T-helper 2 cell (primary cell): ENCODE measurements around the gene PRB3.

ENCODE experiments used
- DNase-seq, 5 experiments: peaks; one replicate each; pipeline versions ENCODE4 v3.0.0 to v3.0.0-alpha.2; 2012 to 2022
- total RNA-seq, 2 donors: gene quantifications; one replicate each; lab custom pipeline; 2026; lab: John Stamatoyannopoulos, UW

PRB3 gene
- total RNA-seq: 0 to 0.20 reads per million in 2 donors

GRCh38 chr12:11269607-11270006 is at the start of gene PRB3:
PRB3 (minus strand) TSS chr12:11269707; CDS start chr12:11269669, 38 bp downstream.
- no peak for DNase-seq

GRCh38 chr12:11310336-11310735 is 40.8 kb upstream of the PRB3 start, which contains the start of gene PRB4:
PRB4 (minus strand) TSS chr12:11310436; CDS start chr12:11310398, 38 bp downstream.
- DNase-seq: no peak

GRCh38 chr12:11307143-11307542 is 37.6 kb upstream of the PRB3 start:
- no peak for DNase-seq

DNA sequence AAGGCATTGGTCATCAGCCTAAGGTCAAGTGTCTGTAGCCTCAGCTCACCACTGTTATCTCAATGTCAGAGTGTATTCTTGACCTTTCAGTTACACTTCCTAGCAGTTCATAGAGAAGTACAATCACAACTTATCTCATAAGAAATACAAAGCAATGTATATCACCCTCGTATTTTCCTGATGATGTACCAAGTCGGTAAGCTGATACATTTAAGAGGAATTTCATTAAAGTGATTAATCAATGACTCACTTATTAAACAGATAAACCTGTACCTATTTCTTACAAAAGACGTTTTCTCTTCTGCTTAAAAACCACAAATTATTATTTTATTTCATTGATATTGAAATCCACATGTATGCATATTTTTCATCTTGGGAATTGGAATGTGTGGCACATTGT is 3.9 kb upstream of the PRB3 start:
- DNase-seq: no peak

DNA sequence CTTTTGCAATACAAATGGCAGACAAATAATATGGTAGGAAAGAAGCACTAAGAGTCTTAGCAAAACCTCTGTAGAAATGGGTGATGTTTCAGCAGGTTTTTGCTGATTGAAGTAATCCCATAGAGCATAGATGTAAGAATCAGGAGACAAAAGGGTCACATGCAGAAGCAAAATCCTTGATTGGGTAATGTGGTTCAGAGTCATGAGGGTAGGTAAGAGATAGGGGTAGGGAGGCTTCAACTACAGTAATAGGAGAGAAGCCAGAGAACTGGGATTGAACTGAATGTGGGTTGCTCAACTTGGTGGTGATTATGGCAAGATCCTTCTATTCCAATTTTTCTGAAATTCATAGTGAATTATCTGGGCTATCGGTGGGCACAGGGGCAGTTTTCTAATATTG is 5.0 kb downstream of the PRB3 start:
- no peak for DNase-seq

DNA sequence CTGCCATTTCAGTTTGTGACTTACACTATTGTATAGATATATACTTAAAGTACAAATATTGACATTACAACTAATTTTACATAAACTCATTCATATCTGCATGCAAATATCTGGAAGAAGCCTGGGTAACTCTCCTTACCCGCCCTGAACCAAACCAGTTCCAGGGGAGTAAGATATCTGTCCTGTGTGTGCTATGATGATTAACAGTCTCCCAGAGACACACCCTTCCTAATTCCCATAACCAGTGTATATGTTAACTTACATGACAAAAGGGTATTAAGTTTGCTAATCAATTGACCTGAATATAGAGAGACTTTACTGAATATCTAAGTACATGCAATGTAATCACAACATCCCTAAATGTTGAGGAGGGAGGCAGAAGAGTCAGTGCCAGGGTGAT is 23.0 kb downstream of the PRB3 start:
- DNase-seq: no peak

DNA sequence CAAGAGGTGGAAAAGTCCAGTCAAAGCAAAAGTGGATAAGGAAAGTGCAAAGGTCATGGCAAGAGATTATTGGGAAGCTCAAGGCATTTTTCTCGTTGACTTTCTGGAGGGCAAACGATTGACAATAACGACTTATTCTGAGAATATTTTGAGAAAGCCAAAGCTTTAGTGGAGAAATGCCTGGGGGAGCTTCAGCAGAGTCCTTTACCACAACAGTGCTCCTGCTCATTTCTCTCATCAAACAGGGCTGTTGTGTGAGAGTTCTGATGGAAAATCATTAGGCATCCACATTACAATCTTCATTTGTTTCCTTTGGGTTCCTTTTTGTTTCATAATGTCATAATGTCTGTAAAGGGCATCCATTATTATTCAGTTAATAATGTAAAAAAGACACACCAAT is 26.9 kb downstream of the PRB3 start:
- no peak for DNase-seq

GRCh38 chr12:11240348-11240930 is 29.1 kb downstream of the PRB3 start:
- DNase-seq: no peak

DNA sequence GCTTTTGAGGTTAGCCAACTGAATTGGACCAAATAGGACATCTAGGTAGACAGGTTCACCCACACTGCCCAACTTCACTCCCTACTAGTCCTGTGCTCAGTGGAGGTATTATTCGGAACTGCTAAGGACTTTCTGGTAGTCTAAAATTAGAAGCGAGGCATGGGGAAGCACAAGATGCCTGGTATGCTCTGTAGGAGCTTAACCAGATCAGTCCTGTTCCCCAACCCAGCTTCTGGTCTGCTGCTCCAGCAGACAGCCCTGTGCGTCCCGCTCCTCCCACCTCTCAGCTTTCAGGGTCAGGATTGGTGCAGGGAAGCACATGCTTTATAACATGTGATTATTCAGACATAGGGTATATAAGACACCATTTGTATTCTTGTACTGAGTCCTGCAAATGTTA is 31.2 kb downstream of the PRB3 start:
- no peak for DNase-seq

DNA sequence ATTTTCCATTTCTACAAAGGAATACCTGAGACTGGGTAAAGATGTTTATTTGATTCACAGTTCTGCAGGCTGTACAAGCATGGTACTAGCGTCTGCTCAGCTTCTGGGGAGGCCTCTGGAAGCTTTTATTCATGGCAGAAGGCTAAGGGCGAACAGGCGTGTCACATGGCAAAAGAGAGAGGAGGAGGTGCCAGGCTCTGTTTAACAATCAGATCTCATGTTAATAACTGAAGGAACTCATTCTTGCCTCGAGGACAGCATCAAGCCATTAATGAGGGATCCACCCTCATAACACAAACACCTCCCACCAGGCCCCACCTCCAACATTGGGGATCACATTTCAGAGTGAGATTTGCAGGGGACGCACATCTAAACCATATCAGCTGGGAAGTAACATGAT is 36.0 kb downstream of the PRB3 start:
- no peak for DNase-seq

GRCh38 chr12:11228296-11228879 is 41.1 kb downstream of the PRB3 start:
- peak in 2 of 5 experiments; percentile 3 to 41 for DNase-seq

- DNase-seq: no peak
Observed at GRCh38 chr12:11227373-11227772, 42.1 kb downstream of the PRB3 start.
